H1 (cell line): ENCODE results near the gene RAB11FIP3. TPM values are rescaled to one million over a fixed set of nuclear protein-coding genes. Genes with fewer than 3 reads are reported as not detected.

Experiments used
- BCL11A ChIP-seq, 2 experiments: IDR thresholded peaks; one replicate each; pipeline ENCODE4 v1.6.1; 2011; ENCODE audit warnings: low read depth in 2 of 2, low read length in 2 of 2, mild to moderate bottlenecking in 2 of 2
- BRCA1 ChIP-seq: IDR thresholded peaks from 2 replicates; pipeline ENCODE4 v1.6.1; 2012; ENCODE audit warnings: low read depth, low read length, improper control_type of control experiment
- CBX5 ChIP-seq: fragments of 300-800, 300-1000 bp; sonication (generic); IDR thresholded peaks from 2 replicates; pipeline ENCODE4 v1.7.1; 2016; ENCODE audit warnings: antibody characterized with exemption, low read length, low read depth
- CBX8 ChIP-seq: fragments of 300-800, 300-1000 bp; sonication (generic); IDR thresholded peaks from 2 replicates; pipeline ENCODE4 v1.7.1; 2016; ENCODE audit warnings: low read depth, low read length, borderline replicate concordance
- EP300 ChIP-seq, 2 experiments: IDR thresholded peaks; 1 replicate in 1 of 2; 2 replicates in 1 of 2; pipeline ENCODE4 v1.6.1; 2011 to 2012; ENCODE audit warnings: low read depth in 2 of 2, low read length in 2 of 2, mild to moderate bottlenecking in 2 of 2, borderline replicate concordance in 1 of 2, inconsistent platforms in 1 of 2, moderate library complexity in 1 of 2
- FOSL1 ChIP-seq: IDR thresholded peaks from 2 replicates; pipeline ENCODE4 v1.6.1; 2011; ENCODE audit warnings: mild to moderate bottlenecking, low read depth, low read length, moderate library complexity; ENCODE audit not compliant: insufficient read depth
- GABPA ChIP-seq: IDR thresholded peaks from 2 replicates; pipeline ENCODE4 v1.6.1; 2011; ENCODE audit warnings: mild to moderate bottlenecking, low read length, moderate library complexity, borderline replicate concordance; ENCODE audit not compliant: insufficient read depth
- GTF2F1 ChIP-seq: IDR thresholded peaks from 2 replicates; pipeline ENCODE4 v1.6.1; 2012; ENCODE audit warnings: low read depth, low read length, improper control_type of control experiment, borderline replicate concordance
- JUN ChIP-seq: IDR thresholded peaks from 2 replicates; pipeline ENCODE4 v1.6.1; 2011; ENCODE audit warnings: low read depth, mild to moderate bottlenecking, improper control_type of control experiment, low read length
- JUND ChIP-seq: IDR thresholded peaks from 2 replicates; pipeline ENCODE4 v1.6.1; 2011; ENCODE audit warnings: mild to moderate bottlenecking, improper control_type of control experiment, low read length
- POLR2A ChIP-seq, 2 experiments: IDR thresholded peaks; 1 replicate in 1 of 2; 2 replicates in 1 of 2; pipeline ENCODE4 v1.6.1; 2011; ENCODE audit warnings: low read depth in 2 of 2, low read length in 2 of 2, mild to moderate bottlenecking in 2 of 2; ENCODE audit errors: control extremely low read depth in 1 of 2
- RBBP5 ChIP-seq: IDR thresholded peaks from 2 replicates; pipeline ENCODE4 v1.7.1; 2012; ENCODE audit warnings: low read depth, mild to moderate bottlenecking, inconsistent platforms, low read length, moderate library complexity, borderline replicate concordance
- RFX5 ChIP-seq: IDR thresholded peaks from 2 replicates; pipeline ENCODE4 v1.6.1; 2011; ENCODE audit warnings: low read depth, low read length, improper control_type of control experiment, borderline replicate concordance
- RNF2 ChIP-seq: fragments of 200-900, 300-1000 bp; sonication (generic); IDR thresholded peaks from 2 replicates; pipeline ENCODE4 v1.7.1; 2016; ENCODE audit warnings: borderline replicate concordance, low read depth, mild to moderate bottlenecking, antibody characterized with exemption, low read length; ENCODE audit not compliant: poor library complexity, severe bottlenecking; ENCODE audit errors: missing control alignments
- SIN3A ChIP-seq, 2 experiments: IDR thresholded peaks in 1 of 2; conservative IDR thresholded peaks in 1 of 2; 2 replicates each; pipeline ENCODE4 v1.6.1; 2011 to 2012; ENCODE audit warnings: low read length in 2 of 2, improper control_type of control experiment in 1 of 2, low read depth in 1 of 2, mild to moderate bottlenecking in 1 of 2
- SIX5 ChIP-seq: IDR thresholded peaks from 2 replicates; pipeline ENCODE4 v1.6.1; 2011; ENCODE audit warnings: mild to moderate bottlenecking, low read depth, low read length
- SP1 ChIP-seq: IDR thresholded peaks from 2 replicates; pipeline ENCODE4 v1.6.1; 2011; ENCODE audit warnings: low read depth, low read length
- SP2 ChIP-seq: IDR thresholded peaks from 2 replicates; pipeline ENCODE4 v1.6.1; 2012; ENCODE audit warnings: mild to moderate bottlenecking, low read length, inconsistent platforms
- SP4 ChIP-seq: IDR thresholded peaks from 2 replicates; pipeline ENCODE4 v1.6.1; 2012; ENCODE audit warnings: low read length, inconsistent platforms
- SUZ12 ChIP-seq: fragments of 200-600 bp; sonication (generic); IDR thresholded peaks from 2 replicates; pipeline ENCODE4 v1.6.1; 2012; ENCODE audit warnings: mild to moderate bottlenecking, inconsistent platforms, low read length, moderate library complexity, mixed read lengths
- TAF7 ChIP-seq: optimal IDR thresholded peaks from 2 replicates; pipeline ENCODE3; 2011; ENCODE audit warnings: low read depth, mild to moderate bottlenecking, inconsistent platforms, low read length, moderate library complexity, borderline replicate concordance
- polyA plus RNA-seq, 7 experiments: library from polyadenylated mRNA; depleted of rRNA in 3 of 7; stranded (reverse) in 5 of 7; unstranded in 2 of 7; fragments of >200 nt in 5 of 7; fragments of 200-250 nt in 2 of 7; gene quantifications; 1 replicate in 5 of 7; 2 replicates in 1 of 7; 4 replicates in 1 of 7; pipeline versions ENCODE4 v1.2.1 to v1.2.3, GENCODE V29; 2011 to 2013; ENCODE audit warnings: missing spikeins in 2 of 7, mixed read lengths in 2 of 7
- total RNA-seq: library from RNA; stranded (reverse); fragmentation: NEBNext Ultra II Directional; extraction: Animal tissue kit (Norgen Biotek cat#: 25700); gene quantifications from 2 replicates; pipeline ENCODE4 v1.2.1, GENCODE V29; 2021
- TF ChIP-seq, protein P1 (sequence below): IDR thresholded peaks from 2 replicates; pipeline ENCODE4 v1.6.1; 2012; ENCODE audit warnings: inconsistent platforms
- TF ChIP-seq, protein P2 (sequence below): IDR thresholded peaks from 2 replicates; pipeline ENCODE4 v1.6.1; 2012; ENCODE audit warnings: inconsistent platforms

RAB11FIP3 gene
- total and polyA plus RNA-seq, 2 of the 8 experiments (the other 6 are each of a cell fraction or from before 2014, with no cell fraction given) = 9.3 to 35.2 TPM

DNA sequence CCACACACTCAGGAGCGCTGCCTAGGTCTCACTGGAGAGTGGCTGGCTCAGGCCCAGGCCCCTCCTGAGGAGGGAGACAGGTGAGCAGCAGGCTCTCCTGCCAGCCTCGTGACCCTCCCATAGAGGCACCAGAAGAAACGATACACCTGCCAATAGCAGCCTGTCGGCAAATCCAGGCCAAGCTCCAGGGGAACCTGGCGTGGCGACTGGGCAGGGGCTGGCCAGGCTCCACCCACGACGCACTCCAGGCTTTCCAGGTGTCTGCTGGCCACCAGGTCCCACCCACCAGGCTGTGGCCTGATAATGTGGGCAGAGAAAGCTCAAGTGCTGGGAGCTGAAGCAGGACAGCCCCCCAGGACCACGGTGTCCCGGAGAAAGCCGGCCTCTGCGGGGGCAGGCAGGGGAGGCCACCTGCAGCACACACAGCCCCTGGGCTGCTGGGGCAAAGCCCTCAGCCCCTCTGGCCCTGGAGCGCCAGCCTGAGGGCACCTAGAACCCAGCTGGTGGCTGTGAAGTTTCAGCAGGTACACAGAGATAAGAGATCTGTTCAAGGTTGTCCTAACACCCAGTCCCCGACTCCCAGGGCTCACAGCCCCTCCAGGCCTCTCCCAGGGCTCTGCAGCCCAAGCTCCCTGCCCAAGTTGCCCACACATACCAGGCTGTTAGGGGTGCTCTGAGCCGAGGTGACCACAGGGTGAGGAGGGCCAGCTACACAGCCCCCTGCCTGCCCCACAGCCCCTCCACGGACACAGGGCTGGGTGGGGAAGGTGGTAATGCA, 46.1 kb upstream of the RAB11FIP3 start (continued):
- TF ChIP-seq SIN3A (conservative IDR thresholded peaks at IDR 0.05 in 1 of 2, IDR thresholded peaks at IDR 0.05 in 1 of 2; ENCODE audit: low read depth in 1 of 2, low read length in 2 of 2) (no peak), TAF7 (no peak), RFX5 (no peak), SP1 (peak; percentile 89), EP300 (IDR thresholded peaks at IDR 0.05; ENCODE audit: borderline replicate concordance in 1 of 2, low read depth in 2 of 2, low read length in 2 of 2) (no peak), GTF2F1 (no peak), BCL11A (IDR thresholded peaks at IDR 0.05; ENCODE audit: low read depth in 2 of 2, low read length in 2 of 2) (no peak), RNF2 (no peak), CBX8 (no peak), RBBP5 (no peak; the same call in 1 of the 2 replicates), POLR2A (IDR thresholded peaks at IDR 0.05; ENCODE audit: control extremely low read depth in 1 of 2, low read depth in 2 of 2, low read length in 2 of 2) (0 out of 3 replicates have a peak, but pooled peaks of 1 of the 2 experiments have one; percentile 7), CBX5 (no peak), SP4 (no peak), SIX5 (no peak), JUND (no peak), BRCA1 (no peak), SP2 (no peak; the same call in 1 of the 2 replicates), GABPA (no peak), FOSL1 (no peak), SUZ12 (no peak), JUN (no peak)
- TF ChIP-seq, protein P1, sequence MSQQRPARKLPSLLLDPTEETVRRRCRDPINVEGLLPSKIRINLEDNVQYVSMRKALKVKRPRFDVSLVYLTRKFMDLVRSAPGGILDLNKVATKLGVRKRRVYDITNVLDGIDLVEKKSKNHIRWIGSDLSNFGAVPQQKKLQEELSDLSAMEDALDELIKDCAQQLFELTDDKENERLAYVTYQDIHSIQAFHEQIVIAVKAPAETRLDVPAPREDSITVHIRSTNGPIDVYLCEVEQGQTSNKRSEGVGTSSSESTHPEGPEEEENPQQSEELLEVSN = 0 out of 2 replicates have a peak, but pooled peaks have one; percentile 24
- TF ChIP-seq, protein P2, sequence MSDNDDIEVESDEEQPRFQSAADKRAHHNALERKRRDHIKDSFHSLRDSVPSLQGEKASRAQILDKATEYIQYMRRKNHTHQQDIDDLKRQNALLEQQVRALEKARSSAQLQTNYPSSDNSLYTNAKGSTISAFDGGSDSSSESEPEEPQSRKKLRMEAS = peak; percentile 42; the same call in 1 of the 2 replicates
